Natural killer cell (primary cell): Measurements from ENCODE around the gene RALGPS1. TPM values are rescaled to one million over a fixed set of nuclear protein-coding genes. Genes with fewer than 3 reads are reported as not detected.

Experiments used
- ATAC-seq, 3 donors: fragments of 150-1000 bp in 2 of 3; fragments of 200-7000 bp in 1 of 3; cut with Tn5 transposase; 1 replicate in 1 of 3; 2 replicates in 2 of 3; pipeline ENCODE4 v1.10.0; 2021; ENCODE audit warnings: mild to moderate bottlenecking in 2 of 3, moderate library complexity in 2 of 3
- DNase-seq, 2 donors: peaks; one replicate each; pipeline versions ENCODE4 v3.0.0 to v3.0.0-alpha.2; 2013 to 2021; ENCODE audit warnings: mixed read lengths in 1 of 2
- H3K27ac ChIP-seq: one replicate; pipeline ENCODE4 v1.5.1; 2013; ENCODE audit warnings: mild to moderate bottlenecking, low read length
- H3K27me3 ChIP-seq: one replicate; pipeline ENCODE4 v1.6.1; 2013; ENCODE audit warnings: low read length; ENCODE audit not compliant: control insufficient read depth, insufficient read depth
- H3K36me3 ChIP-seq: one replicate; pipeline ENCODE4 v1.6.1; 2013; ENCODE audit warnings: low read length; ENCODE audit not compliant: control insufficient read depth, insufficient read depth
- H3K4me1 ChIP-seq: one replicate; pipeline ENCODE4 v1.6.1; 2013; ENCODE audit warnings: low read length; ENCODE audit not compliant: control insufficient read depth, insufficient read depth
- H3K4me3 ChIP-seq: one replicate; pipeline ENCODE4 v1.5.1; 2013; ENCODE audit warnings: low read length
- H3K9me3 ChIP-seq: one replicate; pipeline ENCODE4 v1.6.1; 2013; ENCODE audit warnings: low read length; ENCODE audit not compliant: control insufficient read depth, insufficient read depth
- H3K27ac Mint-ChIP-seq, 2 donors: one replicate each; pipeline ENCODE4 v1.8.0; 2022; ENCODE audit warnings: mild to moderate bottlenecking in 2 of 2, mixed read lengths in 2 of 2, moderate library complexity in 1 of 2
- H3K27me3 Mint-ChIP-seq, 2 donors: one replicate each; pipeline ENCODE4 v1.8.0; 2022; ENCODE audit warnings: low read depth in 2 of 2, mixed read lengths in 2 of 2
- H3K36me3 Mint-ChIP-seq: one replicate; pipeline ENCODE4 v1.8.0; 2022; ENCODE audit warnings: mixed read lengths
- H3K4me1 Mint-ChIP-seq, 2 donors: one replicate each; pipeline ENCODE4 v1.8.0; 2022; ENCODE audit warnings: mixed read lengths in 2 of 2
- H3K4me3 Mint-ChIP-seq: one replicate; pipeline ENCODE4 v1.8.0; 2022; ENCODE audit warnings: mild to moderate bottlenecking, moderate library complexity, mixed read lengths
- H3K9me3 Mint-ChIP-seq, 2 donors: one replicate each; pipeline ENCODE4 v1.8.0; 2022; ENCODE audit warnings: mixed read lengths in 2 of 2
- CTCF ChIP-seq: fragments of 200-600 bp; IDR thresholded peaks from one replicate; pipeline ENCODE4 v1.8.0; 2022; ENCODE audit warnings: antibody characterized with exemption
- WGBS: methylation state at CpG from one replicate; pipeline ENCODE4 v1.1.7; 2013; ENCODE audit warnings: missing lambda C conversion rate; ENCODE audit not compliant: insufficient coverage; 5-methylcytosine and 5-hydroxymethylcytosine counted together
- intact Hi-C: fragments of 100-400 bp; cut with micrococcal nuclease; formaldehyde crosslinking; loops from one replicate; pipeline ENCODE4 v1.14.2; 2022
- total RNA-seq, 4 donors: library from RNA; stranded (reverse); fragments of 120-200 nt in 1 of 4; gene quantifications; one replicate each; pipeline versions ENCODE4 v1.2.3 to v1.2.4, GENCODE V29; 2013 to 2022

The RALGPS1 gene
- total RNA-seq, 3 donors from 2014 or later (not counting 1 experiment from before 2014, with no cell fraction given): 11.9 to 21.2 (median 13.2) TPM

GRCh38 chr9:127193483-127193882, 278.9 kb downstream of the RALGPS1 start:
- Histone ChIP-seq H3K9me3 (no peaks in the 10 kb centered on the region), H3K4me1 (no peaks in the 10 kb centered on the region), H3K36me3 (no peaks in the 10 kb centered on the region), H3K4me3 (no peak overlapping the region), H3K27me3 (no peaks in the 10 kb centered on the region), H3K27ac (no peak overlapping the region)
- intact Hi-C loops: no loop called here
- no peak for DNase-seq
- ATAC-seq: no peak
- Mint-ChIP-seq H3K9me3 (no peaks in the 10 kb centered on the region), H3K27ac (no peak overlapping the region), H3K4me3 (no peak overlapping the region), H3K36me3 (no peaks in the 10 kb centered on the region), H3K27me3 (no peaks in the 10 kb centered on the region), H3K4me1 (peaks cover 0 to 3% of the 10 kb centered on the region in 2 donors)
- no peak for TF ChIP-seq CTCF
- WGBS: 100% methylated on average over 1 of the region's 1 CpG

GRCh38 chr9:127194881-127195713, 280.5 kb downstream of the RALGPS1 start:
- no peaks in the 10 kb centered on the region for H3K9me3 ChIP-seq
- no peak overlapping the region for H3K4me3 Mint-ChIP-seq
- no peaks in the 10 kb centered on the region for H3K9me3 Mint-ChIP-seq
- H3K27me3 Mint-ChIP-seq: no peaks in the 10 kb centered on the region
- H3K27ac ChIP-seq: no peak overlapping the region
- TF ChIP-seq CTCF: no peak
- H3K27me3 ChIP-seq: no peaks in the 10 kb centered on the region
- H3K27ac Mint-ChIP-seq: no peak overlapping the region
- H3K36me3 ChIP-seq: no peaks in the 10 kb centered on the region
- H3K36me3 Mint-ChIP-seq: no peaks in the 10 kb centered on the region
- H3K4me3 ChIP-seq: no peak overlapping the region
- peaks cover 0 to 9% of the 10 kb centered on the region in 2 donors for H3K4me1 Mint-ChIP-seq
- peaks cover 7% of the 10 kb centered on the region for H3K4me1 ChIP-seq
- intact Hi-C loops: no loop called here
- ATAC-seq (no peak), DNase-seq (no peak)
- 96% methylated on average over 12 of the region's 12 CpGs for WGBS

- 91% methylated on average over 19 of the region's 19 CpGs for WGBS
- no peak overlapping the region for H3K4me3 ChIP-seq
- DNase-seq (no peak), ATAC-seq (no peak)
- intact Hi-C loops: no loop called here
- H3K9me3 ChIP-seq: no peaks in the 10 kb centered on the region
- peaks cover 7% of the 10 kb centered on the region for H3K4me1 ChIP-seq
- no peaks in the 10 kb centered on the region for H3K27me3 ChIP-seq
- Mint-ChIP-seq H3K36me3 (no peaks in the 10 kb centered on the region), H3K4me1 (peaks cover 0 to 9% of the 10 kb centered on the region in 2 donors), H3K27ac (no peak overlapping the region), H3K27me3 (no peaks in the 10 kb centered on the region), H3K4me3 (no peak overlapping the region), H3K9me3 (no peaks in the 10 kb centered on the region)
- no peak for TF ChIP-seq CTCF
- no peaks in the 10 kb centered on the region for H3K36me3 ChIP-seq
- H3K27ac ChIP-seq: no peak overlapping the region
Measured at GRCh38 chr9:127195976-127196825, 281.6 kb downstream of the RALGPS1 start.
